ENCODE data around the gene FBXO30.

The FBXO30 gene

DNA sequence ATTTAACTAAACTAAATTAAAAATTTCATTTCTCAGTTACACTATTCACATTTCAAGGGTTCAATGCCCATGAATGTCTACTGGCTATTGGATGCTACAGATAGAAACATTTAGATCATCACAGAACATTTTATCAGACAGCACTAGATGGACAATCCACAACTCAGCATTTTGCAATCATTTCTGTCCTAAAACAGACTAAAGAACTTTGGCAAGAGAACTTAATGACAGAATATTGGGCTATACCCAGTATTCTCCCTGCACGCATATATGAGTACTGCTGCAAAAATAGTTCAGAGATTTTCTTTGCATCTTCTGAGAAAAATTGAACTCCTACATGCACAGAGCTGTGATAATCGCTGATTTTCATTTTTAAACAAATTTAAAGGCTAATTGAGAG, 36.1 kb upstream of the FBXO30 start:
- TF ChIP-seq ZBTB7A (IDR thresholded peaks at IDR 0.05; ENCODE audit: low read depth) (no peak), FOXM1 (IDR thresholded peaks at IDR 0.05; ENCODE audit: borderline replicate concordance, low read depth) (no peak), TCF12 (IDR thresholded peaks at IDR 0.05; ENCODE audit: low read depth) (no peak), EGR1 (IDR thresholded peaks at IDR 0.05) (no peak), REST (IDR thresholded peaks at IDR 0.05; ENCODE audit: low read depth) (no peak), CREB1 (IDR thresholded peaks at IDR 0.05; ENCODE audit: low read depth) (no peak), YY1 (IDR thresholded peaks at IDR 0.05; ENCODE audit: low read depth) (no peak), TEAD4 (IDR thresholded peaks at IDR 0.05) (no peak)

DNA sequence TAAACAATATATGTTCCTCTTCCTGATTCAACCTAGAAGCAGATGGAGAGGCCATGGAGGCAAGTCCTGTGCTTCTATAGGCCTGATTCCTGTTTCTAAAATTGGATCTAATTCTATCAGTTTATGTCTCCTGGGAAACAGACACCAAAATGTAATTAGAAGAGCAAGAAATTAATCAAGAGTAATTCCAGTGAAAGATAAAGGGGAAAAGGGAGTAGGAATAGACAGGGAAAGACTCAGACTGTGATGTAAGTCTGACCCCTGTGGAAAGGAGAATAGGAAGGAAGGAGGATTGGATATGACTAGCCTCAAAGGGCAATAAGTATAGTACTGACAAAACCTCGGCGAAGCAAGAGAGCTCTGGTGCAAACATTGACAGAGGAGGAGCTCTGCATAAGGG, 33.9 kb upstream of the FBXO30 start:
- no peak for TF ChIP-seq YY1 (IDR thresholded peaks at IDR 0.05; ENCODE audit: low read depth)
- no peak for TF ChIP-seq USF1 (IDR thresholded peaks at IDR 0.05)
- TF ChIP-seq TCF12 (IDR thresholded peaks at IDR 0.05; ENCODE audit: low read depth) = no peak

DNA sequence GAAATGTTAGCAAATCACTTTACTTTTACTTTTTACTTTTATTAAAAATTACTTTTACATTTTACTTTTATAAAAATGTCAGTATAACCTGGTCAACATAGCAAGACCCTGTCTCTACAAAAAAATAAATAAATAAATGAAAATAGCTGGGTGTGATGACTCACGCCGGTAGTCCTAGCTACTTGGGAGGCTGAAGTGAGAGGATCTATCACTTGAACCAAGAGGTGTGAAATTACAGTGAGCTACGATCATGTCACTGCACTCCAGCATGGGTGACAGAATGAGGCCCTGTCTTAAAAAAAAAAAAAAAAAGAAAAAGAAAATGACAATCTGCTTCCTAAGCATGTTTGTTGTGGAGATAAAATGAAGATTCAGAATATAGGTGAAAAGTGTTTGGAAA, 31.0 kb upstream of the FBXO30 start:
- TF ChIP-seq CREB1 (IDR thresholded peaks at IDR 0.05; ENCODE audit: low read depth) (no peak), REST (IDR thresholded peaks at IDR 0.05; ENCODE audit: low read depth) (no peak), USF1 (IDR thresholded peaks at IDR 0.05) (no peak), EP300 (IDR thresholded peaks at IDR 0.05; ENCODE audit: borderline replicate concordance) (no peak), ZBTB7A (IDR thresholded peaks at IDR 0.05; ENCODE audit: low read depth) (no peak), NFIC (IDR thresholded peaks at IDR 0.05) (no peak), YY1 (IDR thresholded peaks at IDR 0.05; ENCODE audit: low read depth) (no peak), EGR1 (IDR thresholded peaks at IDR 0.05) (no peak)

DNA sequence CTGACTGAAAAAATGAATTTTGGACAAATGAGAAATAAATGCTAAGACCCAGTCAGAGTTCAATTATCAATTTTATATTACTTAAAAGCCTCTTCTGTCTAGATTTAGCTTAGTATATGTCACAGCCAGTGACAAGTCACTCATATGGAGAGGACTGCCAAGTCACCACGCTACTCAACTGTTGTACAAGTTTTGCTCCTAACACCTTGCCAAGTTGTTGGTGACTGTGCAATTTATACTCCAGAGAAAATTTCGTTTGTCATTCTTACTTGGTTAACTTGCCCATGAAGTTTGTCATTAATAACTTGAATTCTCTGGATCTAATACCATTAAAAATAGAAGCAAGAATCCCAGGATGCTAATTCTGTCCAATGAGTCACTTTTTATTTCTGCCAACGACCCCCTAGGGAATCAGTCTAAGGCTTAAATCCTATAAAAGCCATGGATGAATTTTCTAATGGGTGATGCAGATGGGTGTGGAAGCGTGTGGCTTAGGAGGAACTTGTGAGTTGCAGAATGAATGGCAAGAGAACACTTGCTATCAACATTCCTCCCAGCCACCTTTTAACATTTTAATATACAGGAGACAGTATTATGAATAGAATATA, 30.4 kb upstream of the FBXO30 start:
- no peak for TF ChIP-seq RAD21 (IDR thresholded peaks at IDR 0.05; ENCODE audit: low read depth)
- TF ChIP-seq NFIC (IDR thresholded peaks at IDR 0.05) = no peak
- TF ChIP-seq USF1 (IDR thresholded peaks at IDR 0.05) = no peak
- no peak for TF ChIP-seq TEAD4 (IDR thresholded peaks at IDR 0.05)
- TF ChIP-seq ZBTB7A (IDR thresholded peaks at IDR 0.05; ENCODE audit: low read depth) = no peak
- TF ChIP-seq, protein P1, sequence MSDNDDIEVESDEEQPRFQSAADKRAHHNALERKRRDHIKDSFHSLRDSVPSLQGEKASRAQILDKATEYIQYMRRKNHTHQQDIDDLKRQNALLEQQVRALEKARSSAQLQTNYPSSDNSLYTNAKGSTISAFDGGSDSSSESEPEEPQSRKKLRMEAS (IDR thresholded peaks at IDR 0.05) = no peak
- no peak for TF ChIP-seq EGR1 (IDR thresholded peaks at IDR 0.05)
- no peak for TF ChIP-seq YY1 (IDR thresholded peaks at IDR 0.05; ENCODE audit: low read depth)
- no peak for TF ChIP-seq CREB1 (IDR thresholded peaks at IDR 0.05; ENCODE audit: low read depth)
- TF ChIP-seq TAF1 (IDR thresholded peaks at IDR 0.05; ENCODE audit: low read depth) = no peak
- no peak for TF ChIP-seq CEBPB (IDR thresholded peaks at IDR 0.05)
- TF ChIP-seq TCF12 (IDR thresholded peaks at IDR 0.05; ENCODE audit: low read depth) = no peak
- no peak for TF ChIP-seq REST (IDR thresholded peaks at IDR 0.05; ENCODE audit: low read depth)
- TF ChIP-seq EP300 (IDR thresholded peaks at IDR 0.05; ENCODE audit: borderline replicate concordance) = no peak

Data from Ishikawa (cell line).